A673 (cell line): Measurements from ENCODE around the gene ATP2B3. TPM values are rescaled to one million over a fixed set of nuclear protein-coding genes. Genes with fewer than 3 reads are reported as not detected.

Experiments
- BruUV-seq: library from RNA; stranded (reverse); fragments of 400-500 nt; replicated peaks from 2 replicates; lab custom pipeline; 2021; lab: Mats Ljungman, UMichigan
- CTCF ChIA-PET: fragments of 300-600 bp; sonication (Branson Sonifier 250); formaldehyde crosslinking; loops from one replicate; lab custom pipeline; 2022; ENCODE audit warnings: antibody characterized with exemption; lab: Charles Lee
- POLR2A ChIA-PET: fragments of 300-600 bp; sonication (Branson Sonifier 250); formaldehyde crosslinking; loops from one replicate; lab custom pipeline; 2022; ENCODE audit warnings: antibody characterized with exemption; ENCODE audit not compliant: low non-redundant PET; lab: Charles Lee
- DNase-seq: peaks from one replicate; pipeline ENCODE4 v3.0.0-alpha.2; 2015; ENCODE audit warnings: low spot score
- H3K27ac ChIP-seq: fragments of 200-600 bp; sonication (generic); 2 replicates; pipeline ENCODE4 v1.5.1; 2016; ENCODE audit warnings: mixed run types, low read depth, mild to moderate bottlenecking, mixed read lengths, antibody characterized with exemption, low read length; ENCODE audit not compliant: poor library complexity, severe bottlenecking
- H3K27me3 ChIP-seq: fragments of 200-600 bp; sonication (generic); replicated peaks from 2 replicates; pipeline ENCODE4 v1.6.1; 2017; ENCODE audit warnings: mixed run types, low read depth, mild to moderate bottlenecking, mixed read lengths, antibody characterized with exemption, low read length; ENCODE audit not compliant: insufficient read depth, poor library complexity
- H3K36me3 ChIP-seq: fragments of 200-600 bp; sonication (generic); 2 replicates; pipeline ENCODE4 v1.6.1; 2016; ENCODE audit warnings: mixed run types, mild to moderate bottlenecking, mixed read lengths, antibody characterized with exemption, low read length; ENCODE audit not compliant: insufficient read depth, poor library complexity, severe bottlenecking
- H3K4me1 ChIP-seq: fragments of 200-600 bp; sonication (generic); 2 replicates; pipeline ENCODE4 v1.6.1; 2017; ENCODE audit warnings: mixed run types, mild to moderate bottlenecking, mixed read lengths, antibody characterized with exemption, low read length; ENCODE audit not compliant: insufficient read depth, poor library complexity, severe bottlenecking
- H3K4me3 ChIP-seq: fragments of 200-600 bp; sonication (generic); 2 replicates; pipeline ENCODE4 v1.5.1; 2016; ENCODE audit warnings: low read depth, mixed run types, mild to moderate bottlenecking, mixed read lengths, low read length; ENCODE audit not compliant: poor library complexity, severe bottlenecking
- H3K9me3 ChIP-seq: fragments of 200-600 bp; sonication (generic); 2 replicates; pipeline ENCODE4 v1.6.1; 2016; ENCODE audit warnings: mixed run types, low read depth, mild to moderate bottlenecking, mixed read lengths, antibody characterized with exemption, low read length; ENCODE audit not compliant: poor library complexity, severe bottlenecking
- CTCF ChIP-seq: fragments of 300-800, 200-600 bp; sonication (generic); conservative IDR thresholded peaks from 2 replicates; pipeline ENCODE4 v1.5.1; 2017; ENCODE audit warnings: low read depth, mild to moderate bottlenecking, antibody characterized with exemption, low read length, moderate library complexity, mixed read lengths
- EZH2 ChIP-seq: fragments of 200-600 bp; sonication (generic); IDR thresholded peaks from 2 replicates; pipeline ENCODE4 v1.6.1; 2017; ENCODE audit warnings: borderline replicate concordance, low read depth, mild to moderate bottlenecking, mixed read lengths, antibody characterized with exemption, low read length; ENCODE audit not compliant: poor library complexity, severe bottlenecking
- intact Hi-C: fragments of 100-400 bp; cut with micrococcal nuclease; formaldehyde crosslinking; loops from one replicate; pipeline ENCODE4 v1.10.0; 2022; ENCODE audit not compliant: unreplicated experiment
- total RNA-seq: library from RNA; stranded (reverse); gene quantifications from 2 replicates; pipeline ENCODE4 v1.2.3, GENCODE V29; 2021

The ATP2B3 gene
- total RNA-seq, 1 experiment from 2014 or later, result 0.11 TPM

DNA sequence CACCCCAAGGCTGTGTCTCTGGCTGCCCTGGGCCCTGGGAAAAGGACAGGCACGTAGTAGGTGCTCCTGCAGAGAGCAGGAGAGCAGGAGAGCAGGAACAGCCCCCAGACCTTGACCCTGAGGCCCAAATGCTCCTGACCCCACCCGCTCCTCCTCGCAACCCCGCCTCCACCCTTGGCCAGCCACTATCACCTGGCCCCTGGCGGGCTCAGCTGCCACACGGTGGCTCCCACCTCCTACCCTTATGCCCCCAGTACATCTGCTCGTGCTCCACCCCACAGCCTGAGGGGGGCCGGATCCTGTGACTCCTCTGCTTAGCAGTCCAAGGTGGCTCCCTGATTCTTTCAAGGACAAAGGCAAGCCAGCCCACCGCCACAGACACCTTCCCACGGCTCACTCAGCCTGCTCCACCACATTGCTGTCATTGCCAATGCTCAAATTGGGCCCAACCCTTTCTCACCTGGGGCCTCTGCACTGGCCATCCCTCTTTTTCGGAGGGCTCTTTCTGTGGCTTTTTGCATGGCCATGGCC lies 41.6 kb upstream of the ATP2B3 start:
- ChIA-PET CTCF (no interaction called here), POLR2A (interaction anchor here (0.5 kb wide), 1 partner anchor 136 kb away, joined by 9 read pairs; no protein-coding TSS in a partner anchor)
- peak overlapping the region; percentile 71 for H3K27ac ChIP-seq
- H3K36me3 ChIP-seq, result no peaks in the 10 kb centered on the region
- TF ChIP-seq EZH2 (no peak), CTCF (no peak)
- intact Hi-C loops, result no loop called here
- no peaks in the 10 kb centered on the region for H3K9me3 ChIP-seq
- DNase-seq, result no peak
- no peak overlapping the region for H3K4me3 ChIP-seq
- BruUV-seq, result no TSS peak
- no peaks in the 10 kb centered on the region for H3K27me3 ChIP-seq
- peaks cover 31% of the 10 kb centered on the region for H3K4me1 ChIP-seq

GRCh38 chrX:153476666-153477363 lies 40.6 kb upstream of the ATP2B3 start:
- no peaks in the 10 kb centered on the region for H3K36me3 ChIP-seq
- intact Hi-C loops, result no loop called here
- no peaks in the 10 kb centered on the region for H3K27me3 ChIP-seq
- BruUV-seq, result no TSS peak
- TF ChIP-seq EZH2 (no peak), CTCF (no peak)
- ChIA-PET CTCF (interaction anchor here (0.5 kb wide), 1 partner anchor 535 kb away, joined by 3 read pairs; no protein-coding TSS in a partner anchor), POLR2A (no interaction called here)
- no peak overlapping the region for H3K4me3 ChIP-seq
- H3K9me3 ChIP-seq, result no peaks in the 10 kb centered on the region
- DNase-seq, result peak; percentile 71
- peak overlapping the region; percentile 71 for H3K27ac ChIP-seq
- H3K4me1 ChIP-seq, result peaks cover 31% of the 10 kb centered on the region

- H3K4me3 ChIP-seq, result no peak overlapping the region
- H3K4me1 ChIP-seq, result peaks cover 31% of the 10 kb centered on the region
- CTCF ChIA-PET, result no interaction called here
- H3K27me3 ChIP-seq, result no peaks in the 10 kb centered on the region
- no TSS peak for BruUV-seq
- DNase-seq, result no peak
- TF ChIP-seq EZH2, result no peak
- no peak for TF ChIP-seq CTCF
- H3K27ac ChIP-seq, result peak overlapping the region; percentile 71
- POLR2A ChIA-PET, result no interaction called here
- intact Hi-C loops, result no loop called here
- H3K36me3 ChIP-seq, result no peaks in the 10 kb centered on the region
- H3K9me3 ChIP-seq, result no peaks in the 10 kb centered on the region
Measured at GRCh38 chrX:153477364-153477857, 40.0 kb upstream of the ATP2B3 start.
